K562 treated with DMSO at 1 percent for 4 hours (cell line): Measurements from ENCODE around the gene ALDH1L1. TPM values are rescaled to one million over a fixed set of nuclear protein-coding genes. Genes with fewer than 3 reads are reported as not detected.

Source experiments
- total RNA-seq: library from RNA; unstranded; fragments of 300-600 nt; gene quantifications from 2 replicates; pipeline ENCODE4 v1.2.3, GENCODE V29; 2022; ENCODE audit not compliant: insufficient read depth

Gene ALDH1L1
- 3.1 and 4.9 TPM in 2 replicates for total RNA-seq

GRCh38 chr3:126180477-126181397 lies at the start of gene ALDH1L1:
Gene ALDH1L1, minus strand, starts transcription at chr3:126180586. Its CDS starts 19,607 bp downstream, at chr3:126160979.

GRCh38 chr3:126083913-126084767 lies 96.2 kb downstream of the ALDH1L1 start, which contains the start of gene SLC41A3:
Gene SLC41A3, minus strand, starts transcription at chr3:126084124. Its CDS starts 15,905 bp downstream, at chr3:126068219.

Other genes starting within 250 kb of the ALDH1L1 start
- gene ROPN1B, start 211.4 kb downstream of the ALDH1L1 start, total RNA-seq: not detected in 2 replicates
- 24.8 and 26.9 TPM in 2 replicates for gene SLC41A3, start 96.5 kb downstream of the ALDH1L1 start, total RNA-seq
- 0.39 TPM in 1 of 2 replicates, not detected in the other for gene KLF15, start 176.8 kb upstream of the ALDH1L1 start, total RNA-seq
- not detected in 2 replicates for gene CFAP100, start 214.3 kb upstream of the ALDH1L1 start, total RNA-seq